B cell (primary cell): ENCODE measurements around the gene PYDC1.

ENCODE experiments used
- CTCF ChIP-seq: fragments of 200-600 bp; IDR thresholded peaks from one replicate; pipeline ENCODE4 v1.8.0; 2022; ENCODE audit warnings: antibody characterized with exemption, mild to moderate bottlenecking
- EZH2 ChIP-seq: IDR thresholded peaks from 2 replicates; pipeline ENCODE4 v1.6.1; 2012; ENCODE audit warnings: borderline replicate concordance, low read depth, mild to moderate bottlenecking, moderate library complexity, low read length; ENCODE audit not compliant: insufficient read depth, poor library complexity, severe bottlenecking

GRCh38 chr16:31243734-31244670, 27.1 kb upstream of the PYDC1 start:
- no peak for TF ChIP-seq CTCF
- TF ChIP-seq EZH2 = no peak
